Naive thymus-derived CD4-positive, alpha-beta T cell (primary cell): ENCODE measurements around the gene TET1. TPM values are rescaled to one million over a fixed set of nuclear protein-coding genes. Genes with fewer than 3 reads are reported as not detected.
"Not testable (repeated sequence)": the region's sequence is repeated elsewhere in the genome, so short reads cannot be mapped to it uniquely, and the experiment has no call there.

Experiments
- ATAC-seq: fragments of 150-1000 bp; cut with Tn5 transposase; 2 replicates; pipeline ENCODE4 v1.10.0; 2021; ENCODE audit warnings: mild to moderate bottlenecking, moderate library complexity
- CTCF ChIA-PET: fragments of 350-600 bp; sonication (Branson Sonifier 250); formaldehyde crosslinking; loops from one replicate; lab custom pipeline; 2021; ENCODE audit warnings: antibody characterized with exemption; lab: Charles Lee
- POLR2A ChIA-PET: fragments of 350-600 bp; sonication (Branson Sonifier 250); formaldehyde crosslinking; loops from one replicate; lab custom pipeline; 2021; ENCODE audit warnings: antibody characterized with exemption, inconsistent platforms; lab: Charles Lee
- DNase-seq, 9 donors: peaks; one replicate each; pipeline versions ENCODE4 v3.0.0 to v3.0.0-alpha.2; 2020 to 2022; ENCODE audit warnings: mixed read lengths in 1 of 9
- H3K27ac ChIP-seq: one replicate; pipeline ENCODE4 v1.7.0; 2013; ENCODE audit warnings: mild to moderate bottlenecking, low read depth, low read length, moderate library complexity
- H3K27me3 ChIP-seq, 2 donors: one replicate each; pipeline ENCODE4 v1.7.0; 2013; ENCODE audit warnings: low read length in 2 of 2, mild to moderate bottlenecking in 2 of 2, moderate library complexity in 2 of 2; ENCODE audit not compliant: control insufficient read depth in 2 of 2, insufficient read depth in 2 of 2
- H3K36me3 ChIP-seq, 3 experiments: 1 replicate in 2 of 3; 2 replicates in 1 of 3; pipeline ENCODE4 v1.7.0; 2013; ENCODE audit warnings: low read length in 3 of 3, mild to moderate bottlenecking in 3 of 3, moderate library complexity in 1 of 3; ENCODE audit not compliant: insufficient read depth in 3 of 3, control insufficient read depth in 2 of 3
- H3K4me1 ChIP-seq, 2 donors: one replicate each; pipeline ENCODE4 v1.7.0; 2013; ENCODE audit warnings: low read length in 2 of 2, mild to moderate bottlenecking in 2 of 2, moderate library complexity in 1 of 2; ENCODE audit not compliant: control insufficient read depth in 2 of 2, insufficient read depth in 2 of 2
- H3K4me3 ChIP-seq: 2 replicates; pipeline ENCODE4 v1.7.0; 2013; ENCODE audit warnings: mild to moderate bottlenecking, low read length
- H3K9me3 ChIP-seq, 3 experiments: 1 replicate in 2 of 3; 2 replicates in 1 of 3; pipeline ENCODE4 v1.7.0; 2013; ENCODE audit warnings: low read length in 3 of 3; ENCODE audit not compliant: control insufficient read depth in 2 of 3
- H3K27ac Mint-ChIP-seq, 9 donors: one replicate each; pipeline ENCODE4 v1.8.0; 2020 to 2022; ENCODE audit warnings: mixed read lengths in 9 of 9, mild to moderate bottlenecking in 8 of 9, moderate library complexity in 5 of 9, inconsistent platforms in 2 of 9
- H3K27me3 Mint-ChIP-seq, 5 donors: one replicate each; pipeline ENCODE4 v1.8.0; 2021 to 2022; ENCODE audit warnings: mixed read lengths in 5 of 5, mild to moderate bottlenecking in 1 of 5
- H3K36me3 Mint-ChIP-seq, 5 donors: one replicate each; pipeline ENCODE4 v1.8.0; 2020 to 2022; ENCODE audit warnings: mixed read lengths in 5 of 5, mild to moderate bottlenecking in 3 of 5, inconsistent platforms in 1 of 5
- H3K4me1 Mint-ChIP-seq, 7 donors: one replicate each; pipeline ENCODE4 v1.8.0; 2020 to 2022; ENCODE audit warnings: mixed read lengths in 7 of 7, mild to moderate bottlenecking in 3 of 7, inconsistent platforms in 1 of 7
- H3K4me3 Mint-ChIP-seq, 10 donors: one replicate each; pipeline ENCODE4 v1.8.0; 2020 to 2022; ENCODE audit warnings: mild to moderate bottlenecking in 10 of 10, mixed read lengths in 10 of 10, moderate library complexity in 6 of 10, inconsistent platforms in 2 of 10
- H3K9me3 Mint-ChIP-seq, 11 donors: one replicate each; pipeline ENCODE4 v1.8.0; 2020 to 2022; ENCODE audit warnings: mixed read lengths in 11 of 11, mild to moderate bottlenecking in 4 of 11, inconsistent platforms in 1 of 11, moderate library complexity in 1 of 11
- intact Hi-C, 2 donors: fragments of 100-400 bp; cut with micrococcal nuclease; formaldehyde crosslinking; loops; one replicate each; pipeline ENCODE4 v1.15.1; 2023
- polyA plus RNA-seq, 2 donors: library from polyadenylated mRNA; unstranded; fragments of 300-500 nt; fragmentation: Illumina TruSeq; gene quantifications; one replicate each; pipeline ENCODE4 v1.2.3, GENCODE V29; 2021
- total RNA-seq, 6 experiments: library from RNA in 5 of 6; stranded (reverse) in 5 of 6; gene quantifications; 1 replicate in 5 of 6; 2 replicates in 1 of 6; pipeline ENCODE4 v1.2.3 and lab custom pipeline; 2021 to 2026

The TET1 gene
- total and polyA plus RNA-seq, 7 experiments from 2014 or later, result 1.4 to 3.0 (median 2.9) TPM

DNA sequence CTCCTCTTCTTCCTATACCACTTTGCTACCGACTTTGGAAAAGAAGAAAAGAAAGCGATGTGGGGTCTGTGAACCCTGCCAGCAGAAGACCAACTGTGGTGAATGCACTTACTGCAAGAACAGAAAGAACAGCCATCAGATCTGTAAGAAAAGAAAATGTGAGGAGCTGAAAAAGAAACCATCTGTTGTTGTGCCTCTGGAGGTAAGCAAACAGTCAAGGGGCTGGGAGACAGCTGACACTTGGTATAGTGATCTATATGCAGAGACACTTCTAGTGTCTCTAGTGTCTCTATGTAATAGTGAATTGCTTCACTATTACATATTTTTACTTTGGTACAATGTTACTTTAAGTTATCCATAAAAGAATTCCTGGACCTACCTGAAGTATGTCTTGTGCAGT, 13.9 kb downstream of the TET1 start:
- CTCF ChIA-PET, result no interaction called here

DNA sequence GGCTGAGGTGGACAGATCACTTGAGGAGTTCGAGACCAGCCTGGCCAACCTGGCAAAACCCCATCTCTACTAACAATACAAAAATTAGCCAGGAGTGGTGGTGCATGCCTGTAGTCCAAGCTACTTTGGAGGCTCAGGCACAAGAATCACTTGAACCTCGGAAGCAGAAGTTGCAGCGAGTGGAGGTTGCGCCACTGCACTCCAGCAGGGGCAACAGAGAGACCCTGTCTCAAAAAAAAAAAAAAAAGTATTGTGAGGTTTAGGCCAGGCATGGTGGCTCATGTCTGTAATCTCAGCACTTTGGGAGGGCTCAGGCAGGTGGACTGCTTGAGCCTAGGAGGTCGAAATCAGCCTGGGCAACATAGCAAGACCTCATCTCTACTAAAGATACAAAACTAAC, 16.0 kb downstream of the TET1 start:
- no peak overlapping the region for H3K4me3 Mint-ChIP-seq
- H3K4me1 Mint-ChIP-seq, result peaks cover 2 to 25% (median 11%) of the 10 kb centered on the region in 7 donors
- Histone ChIP-seq H3K36me3 (no peaks in the 10 kb centered on the region), H3K27ac (no peak overlapping the region), H3K9me3 (no peaks in the 10 kb centered on the region), H3K4me3 (no peak overlapping the region), H3K4me1 (no peaks in the 10 kb centered on the region), H3K27me3 (no peaks in the 10 kb centered on the region)
- no peak overlapping the region for H3K27ac Mint-ChIP-seq
- no peaks in the 10 kb centered on the region for H3K36me3 Mint-ChIP-seq
- ChIA-PET POLR2A (no interaction called here), CTCF (no interaction called here)
- ATAC-seq (no peak), DNase-seq (no peak)
- intact Hi-C loops, result no loop called here
- peaks cover 0 to 3% (median 0%) of the 10 kb centered on the region in 11 donors for H3K9me3 Mint-ChIP-seq
- peaks cover 0 to 9% (median 0%) of the 10 kb centered on the region in 5 donors for H3K27me3 Mint-ChIP-seq

More for the DNA sequence above, 13.9 kb downstream of the TET1 start:
- Mint-ChIP-seq H3K36me3 (no peaks in the 10 kb centered on the region), H3K9me3 (peaks cover 0 to 3% (median 0%) of the 10 kb centered on the region in 11 donors), H3K27ac (peak overlapping the region in 1 of 9 donors; percentile 3), H3K4me3 (no peak overlapping the region), H3K4me1 (peaks cover 2 to 25% (median 11%) of the 10 kb centered on the region in 7 donors), H3K27me3 (peaks cover 0 to 13% (median 0%) of the 10 kb centered on the region in 5 donors)
- intact Hi-C loops, result no loop called here
- POLR2A ChIA-PET, result no interaction called here
- no peaks in the 10 kb centered on the region for H3K27me3 ChIP-seq
- H3K4me3 ChIP-seq, result no peak overlapping the region
- no peaks in the 10 kb centered on the region for H3K4me1 ChIP-seq
- no peak for ATAC-seq
- H3K9me3 ChIP-seq, result no peaks in the 10 kb centered on the region
- H3K27ac ChIP-seq, result no peak overlapping the region
- no peak for DNase-seq
- H3K36me3 ChIP-seq, result no peaks in the 10 kb centered on the region

DNA sequence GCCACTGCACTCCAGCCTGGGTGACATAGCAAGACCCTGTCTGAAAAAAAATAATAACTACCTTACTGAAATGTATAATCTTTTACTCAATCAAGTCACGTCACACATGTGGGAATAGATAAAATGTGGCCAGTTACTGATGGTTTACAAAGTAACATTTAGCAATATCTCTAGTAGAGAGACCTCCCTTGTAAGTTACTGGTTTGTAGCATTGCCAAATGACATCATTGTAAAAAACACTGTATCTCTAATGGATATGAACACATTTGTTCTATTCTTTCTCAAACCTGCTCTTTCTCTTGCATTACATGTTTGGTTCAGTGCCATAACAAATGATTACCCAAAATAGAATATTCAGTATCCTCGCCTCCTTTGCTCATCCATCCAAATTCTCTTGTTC, 18.8 kb downstream of the TET1 start:
- Mint-ChIP-seq H3K36me3 (no peaks in the 10 kb centered on the region), H3K4me3 (no peak overlapping the region), H3K27ac (no peak overlapping the region), H3K9me3 (no peaks in the 10 kb centered on the region), H3K27me3 (peaks cover 0 to 6% (median 0%) of the 10 kb centered on the region in 5 donors), H3K4me1 (peaks cover 0 to 5% (median 0%) of the 10 kb centered on the region in 7 donors)
- CTCF ChIA-PET, result interaction anchor here (0.6 kb wide), 1 partner anchor 171 kb away, joined by 3 read pairs; no protein-coding TSS in a partner anchor
- no peak for ATAC-seq
- Histone ChIP-seq H3K27ac (no peak overlapping the region), H3K4me1 (no peaks in the 10 kb centered on the region), H3K4me3 (no peak overlapping the region), H3K27me3 (no peaks in the 10 kb centered on the region), H3K36me3 (no peaks in the 10 kb centered on the region), H3K9me3 (no peaks in the 10 kb centered on the region)
- intact Hi-C loops, result no loop called here
- no peak for DNase-seq
- POLR2A ChIA-PET, result no interaction called here

DNA sequence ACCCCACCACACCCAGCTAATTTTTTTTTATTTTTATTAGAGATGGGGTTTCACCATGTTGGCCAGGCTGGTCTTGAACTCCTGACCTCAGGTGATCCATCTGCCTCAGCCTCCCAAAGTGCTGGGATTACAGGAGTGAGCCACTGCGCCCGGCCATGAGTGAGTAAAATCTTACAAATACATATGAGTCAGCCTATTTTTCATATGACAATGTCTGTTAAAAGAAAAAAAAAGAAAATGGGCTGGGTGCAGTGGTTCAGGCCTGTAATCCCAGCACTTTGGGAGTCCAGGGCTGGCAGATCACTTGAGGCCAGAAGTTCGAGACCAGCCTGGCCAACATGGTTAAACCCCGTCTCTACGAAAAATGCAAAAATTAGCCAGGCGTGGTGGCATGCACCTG, 24.1 kb downstream of the TET1 start:
- H3K9me3 ChIP-seq, H3K36me3 ChIP-seq, DNase-seq, H3K4me3 ChIP-seq, H3K4me1 Mint-ChIP-seq, H3K27ac ChIP-seq, ATAC-seq, POLR2A ChIA-PET, H3K4me3 Mint-ChIP-seq, intact Hi-C loops, H3K27me3 Mint-ChIP-seq, H3K9me3 Mint-ChIP-seq, CTCF ChIA-PET, H3K27ac Mint-ChIP-seq, H3K4me1 ChIP-seq, H3K36me3 Mint-ChIP-seq, H3K27me3 ChIP-seq: not testable (repeated sequence)

DNA sequence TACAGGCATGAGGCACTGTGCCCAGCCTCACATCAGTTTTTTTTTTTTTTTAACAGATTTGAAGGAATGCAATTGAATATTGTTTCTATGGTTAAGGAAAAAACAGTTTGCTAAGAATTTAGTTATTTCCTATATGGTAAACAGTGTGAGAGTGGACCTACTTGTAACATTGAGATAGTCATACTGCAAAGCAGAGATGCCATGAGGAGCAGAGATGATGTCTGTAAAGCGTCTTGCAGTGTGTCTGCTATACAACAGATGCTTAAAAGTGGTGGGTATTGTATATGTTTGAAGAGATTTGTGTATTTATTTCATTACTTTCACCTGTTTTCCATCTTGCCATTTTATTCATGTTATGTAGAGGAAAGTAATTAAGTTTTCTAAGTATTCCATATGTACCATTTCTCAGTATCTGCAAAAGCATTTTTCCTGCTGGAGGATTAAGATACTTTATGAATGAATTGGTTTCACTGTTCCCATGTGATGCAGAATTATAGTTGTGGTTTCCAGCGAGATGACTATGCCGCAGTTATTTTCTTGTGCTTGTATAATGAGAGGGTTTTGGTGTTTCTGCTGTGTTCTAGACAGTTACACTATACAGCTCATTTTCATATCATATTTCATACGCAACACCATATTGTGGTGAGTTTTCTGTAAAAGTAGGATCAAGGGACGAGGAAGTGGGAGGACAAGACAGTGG, 26.6 kb downstream of the TET1 start:
- ATAC-seq (no peak), DNase-seq (no peak)
- Mint-ChIP-seq H3K27me3 (peaks cover 0 to 3% (median 0%) of the 10 kb centered on the region in 5 donors), H3K27ac (peak overlapping the region in 1 of 9 donors; percentile 5), H3K4me1 (peaks cover 0 to 8% (median 3%) of the 10 kb centered on the region in 7 donors), H3K9me3 (no peaks in the 10 kb centered on the region), H3K4me3 (no peak overlapping the region), H3K36me3 (no peaks in the 10 kb centered on the region)
- Histone ChIP-seq H3K4me1 (no peaks in the 10 kb centered on the region), H3K27me3 (no peaks in the 10 kb centered on the region), H3K36me3 (no peaks in the 10 kb centered on the region), H3K4me3 (no peak overlapping the region), H3K9me3 (no peaks in the 10 kb centered on the region), H3K27ac (no peak overlapping the region)
- ChIA-PET POLR2A (no interaction called here), CTCF (no interaction called here)
- intact Hi-C loops, result no loop called here

DNA sequence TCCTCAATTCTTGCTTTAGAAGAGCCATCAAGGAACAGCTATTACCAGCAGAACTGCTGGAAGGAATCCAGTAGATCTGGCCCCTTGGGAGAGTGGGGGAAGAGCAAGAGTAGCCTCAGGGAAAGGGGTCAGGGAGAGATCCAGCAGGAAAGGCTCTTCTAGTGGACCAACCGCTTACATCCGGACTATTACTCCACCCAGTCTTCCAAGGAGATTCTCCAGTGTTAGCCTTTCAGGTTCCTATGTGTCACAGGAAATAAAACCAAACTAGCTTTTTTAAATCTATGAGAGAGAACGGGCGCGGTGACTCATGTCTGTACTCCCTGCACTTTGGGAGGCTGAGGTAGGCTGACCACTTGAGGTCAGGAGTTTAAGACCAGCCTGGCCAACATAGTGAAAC, 34.3 kb downstream of the TET1 start:
- Histone ChIP-seq H3K4me1 (no peaks in the 10 kb centered on the region), H3K36me3 (no peaks in the 10 kb centered on the region), H3K27me3 (no peaks in the 10 kb centered on the region), H3K27ac (no peak overlapping the region), H3K4me3 (no peak overlapping the region), H3K9me3 (no peaks in the 10 kb centered on the region)
- H3K36me3 Mint-ChIP-seq, result no peaks in the 10 kb centered on the region
- DNase-seq (no peak), ATAC-seq (no peak)
- no peaks in the 10 kb centered on the region for H3K9me3 Mint-ChIP-seq
- intact Hi-C loops, result no loop called here
- ChIA-PET POLR2A (no interaction called here), CTCF (no interaction called here)
- no peak overlapping the region for H3K27ac Mint-ChIP-seq
- H3K4me1 Mint-ChIP-seq, result peaks cover 0 to 2% (median under 1%) of the 10 kb centered on the region in 7 donors
- H3K4me3 Mint-ChIP-seq, result no peak overlapping the region
- peaks cover 0 to 5% (median 0%) of the 10 kb centered on the region in 5 donors for H3K27me3 Mint-ChIP-seq

DNA sequence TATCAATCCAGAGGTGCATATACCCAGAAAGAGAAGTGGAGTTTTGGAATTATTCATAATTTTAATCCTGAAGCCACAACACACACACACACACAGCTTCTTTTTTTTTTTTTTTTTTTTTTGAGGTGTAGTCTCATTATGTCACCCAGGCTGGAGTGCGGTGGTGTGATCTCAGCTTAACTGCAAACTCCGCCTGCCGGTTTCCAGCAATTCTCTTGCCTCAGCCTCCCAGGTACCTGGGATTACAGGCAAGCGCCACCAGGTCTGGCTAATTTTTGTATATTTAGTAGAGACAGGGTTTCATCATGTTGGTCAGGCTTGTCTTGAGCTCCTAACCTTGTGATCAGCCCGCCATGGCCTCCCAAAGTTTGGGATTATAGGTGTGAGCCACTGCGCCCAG, 35.4 kb downstream of the TET1 start:
- H3K36me3 Mint-ChIP-seq, result no peaks in the 10 kb centered on the region
- ATAC-seq (no peak), DNase-seq (no peak)
- no peaks in the 10 kb centered on the region for H3K9me3 ChIP-seq
- POLR2A ChIA-PET, result no interaction called here
- no peaks in the 10 kb centered on the region for H3K27me3 ChIP-seq
- CTCF ChIA-PET, result no interaction called here
- H3K4me1 ChIP-seq, result peaks cover 0 to under 1% of the 10 kb centered on the region in 2 donors
- no peak overlapping the region for H3K27ac ChIP-seq
- no peaks in the 10 kb centered on the region for H3K36me3 ChIP-seq
- H3K4me3 Mint-ChIP-seq, result no peak overlapping the region
- no peak overlapping the region for H3K27ac Mint-ChIP-seq
- H3K4me1 Mint-ChIP-seq, result peaks cover 4 to 13% (median 11%) of the 10 kb centered on the region in 7 donors
- no peaks in the 10 kb centered on the region for H3K9me3 Mint-ChIP-seq
- intact Hi-C loops, result no loop called here
- peaks cover 0 to 3% (median 0%) of the 10 kb centered on the region in 5 donors for H3K27me3 Mint-ChIP-seq
- no peak overlapping the region for H3K4me3 ChIP-seq
